ENCODE measurements around the gene CAMSAP3. TPM values are rescaled to one million over a fixed set of nuclear protein-coding genes. Genes with fewer than 3 reads are reported as not detected.

CAMSAP3 gene
- polyA plus RNA-seq, 2 of the 4 experiments (the other 2 are of a cell fraction) = 1.3 to 3.6 TPM

- no peak for DNase-seq (ENCODE audit: low read depth in 1 of 2, low spot score in 1 of 2)
- FAIRE-seq = no peak
- WGBS (ENCODE audit: missing lambda C conversion rate) = 32% methylated on average over 11 of the region's 11 CpGs
- no peak overlapping the region for H3K4me3 ChIP-seq
- ChIA-PET POLR2A (no interaction called here), CTCF (interaction anchor here (1.6 to 2.0 kb wide), 2 partner anchors 14 to 98 kb away, joined by 4 to 7 read pairs; partner anchors contain the start of gene TRAPPC5)
- no peak for ATAC-seq
- no peaks in the 10 kb centered on the region for H3K4me1 ChIP-seq
- H3K27ac ChIP-seq = no peak overlapping the region
- H3K9me3 ChIP-seq = no peaks in the 10 kb centered on the region
- H3K4me2 ChIP-seq = no peak overlapping the region
- TF ChIP-seq CBX8 (IDR thresholded peaks at IDR 0.05) = no peak
- TF ChIP-seq MAFK (IDR thresholded peaks at IDR 0.05; ENCODE audit: partially characterized antibody) = no peak
- TF ChIP-seq MYC (IDR thresholded peaks at IDR 0.05; ENCODE audit: borderline replicate concordance, low read length) = no peak
- TF ChIP-seq MAX (IDR thresholded peaks at IDR 0.05) = no peak
- no peak for TF ChIP-seq HOXA7 (CRISPR knock-in tag; IDR thresholded peaks at IDR 0.05)
- TF ChIP-seq RFX5 (IDR thresholded peaks at IDR 0.05) = no peak
- no peak for TF ChIP-seq HEYL (CRISPR knock-in tag; IDR thresholded peaks at IDR 0.05)
- no peak for TF ChIP-seq RNF2 (IDR thresholded peaks at IDR 0.05; ENCODE audit: borderline replicate concordance, low read depth)
- TF ChIP-seq EP300 (IDR thresholded peaks at IDR 0.05) = no peak
- TF ChIP-seq BCL3 (IDR thresholded peaks at IDR 0.05) = no peak
- TF ChIP-seq POLR2AphosphoS2 (conservative IDR thresholded peaks at IDR 0.05; ENCODE audit: low read length) = no peak
- no peak for TF ChIP-seq ZC3H11A (IDR thresholded peaks at IDR 0.05)
- TF ChIP-seq ZNF302 (CRISPR knock-in tag; IDR thresholded peaks at IDR 0.05) = no peak
- TF ChIP-seq HOXB5 (CRISPR knock-in tag; IDR thresholded peaks at IDR 0.05) = no peak
These were observed 13.2 kb upstream of the CAMSAP3 start for GRCh38 chr19:7582446-7582845.

- H3K4me3 ChIP-seq = no peak overlapping the region
- TF ChIP-seq MAFK (IDR thresholded peaks at IDR 0.05; ENCODE audit: partially characterized antibody) (no peak), ELK1 (IDR thresholded peaks at IDR 0.05; ENCODE audit: low read depth, low read length) (no peak), RCOR1 (IDR thresholded peaks at IDR 0.05; ENCODE audit: low read depth, low read length) (no peak), EP300 (IDR thresholded peaks at IDR 0.05) (no peak), BHLHE40 (IDR thresholded peaks at IDR 0.05; ENCODE audit: low read depth, low read length) (no peak), HDAC2 (IDR thresholded peaks at IDR 0.05) (no peak), USF2 (IDR thresholded peaks at IDR 0.05) (no peak), FOSB (CRISPR knock-in tag; IDR thresholded peaks at IDR 0.05) (no peak), POLR2AphosphoS2 (conservative IDR thresholded peaks at IDR 0.05; ENCODE audit: low read length) (no peak), MAX (IDR thresholded peaks at IDR 0.05) (no peak), PHF8 (IDR thresholded peaks at IDR 0.05; ENCODE audit: borderline replicate concordance, low read depth) (no peak), RARB (CRISPR knock-in tag; IDR thresholded peaks at IDR 0.05) (no peak), POLR2A (IDR thresholded peaks at IDR 0.05; ENCODE audit: low read length) (no peak), JUNB (IDR thresholded peaks at IDR 0.05) (no peak), NPAS2 (CRISPR knock-in tag; IDR thresholded peaks at IDR 0.05; ENCODE audit: borderline replicate concordance) (no peak), TFCP2L1 (CRISPR knock-in tag; IDR thresholded peaks at IDR 0.05) (no peak)
- H3K4me1 ChIP-seq = no peaks in the 10 kb centered on the region
- 55% methylated on average over 7 of the region's 7 CpGs for WGBS (ENCODE audit: missing lambda C conversion rate)
- H3K9me3 ChIP-seq = no peaks in the 10 kb centered on the region
- DNase-seq (ENCODE audit: low read depth in 1 of 2, low spot score in 1 of 2) (no peak), ATAC-seq (no peak), FAIRE-seq (no peak)
- H3K27ac ChIP-seq = no peak overlapping the region
- ChIA-PET CTCF (interaction anchor here (1.5 to 2.3 kb wide), 1 partner anchor 21 kb away, joined by 4 to 8 read pairs; no protein-coding TSS in a partner anchor), POLR2A (no interaction called here)
- no peak overlapping the region for H3K4me2 ChIP-seq
These were observed 5.8 kb upstream of the CAMSAP3 start for GRCh38 chr19:7589822-7590221.
